Stimulated activated CD8-positive, alpha-beta memory T cell treated with anti-CD3 and anti-CD28 coated beads, Interleukin-2, amount 100 ng/mL, for 1 hour (primary cell): ENCODE results near the gene NUP93.
"Not testable (repeated sequence)": the region's sequence is repeated elsewhere in the genome, so short reads cannot be mapped to it uniquely, and the experiment has no call there.

ENCODE experiments used
- DNase-seq, 2 donors: peaks; one replicate each; pipeline ENCODE4 v3.0.0-alpha.2; 2020; ENCODE audit warnings: low read depth in 2 of 2

The NUP93 gene

DNA sequence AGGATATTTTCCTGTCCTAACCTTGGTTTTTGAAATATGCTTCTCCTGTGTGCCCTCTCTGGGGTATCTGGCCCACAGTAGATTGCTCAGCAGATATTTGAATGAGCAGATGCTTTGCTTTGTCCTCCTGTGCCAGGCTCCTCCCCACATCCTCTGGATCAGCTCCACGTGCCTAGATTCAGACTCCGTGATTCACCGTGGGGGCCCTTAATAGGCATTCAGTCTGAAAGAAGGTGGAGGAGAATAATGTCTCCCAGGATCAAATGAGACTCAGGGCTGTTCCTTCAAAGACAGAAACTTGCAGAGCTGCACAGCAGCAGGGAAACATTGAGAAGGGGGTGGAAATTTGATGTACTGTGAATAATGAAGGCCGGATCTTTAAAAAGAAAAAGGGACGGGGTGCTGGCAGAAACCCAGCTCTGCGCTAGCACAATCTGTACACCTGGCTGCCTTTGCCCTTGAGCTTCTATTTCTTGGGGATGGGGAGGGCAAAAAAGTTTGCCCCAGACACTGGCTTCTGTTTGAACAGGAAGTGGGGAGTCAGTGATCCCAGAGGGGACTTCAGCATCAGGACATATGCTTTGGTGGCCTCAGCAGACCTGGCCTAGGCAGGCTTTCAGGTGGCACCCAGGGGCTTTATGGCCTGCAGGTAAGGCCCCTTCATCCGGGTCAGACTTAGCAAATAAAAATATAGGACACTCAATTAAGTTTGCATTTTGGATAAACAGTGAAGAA, 119.2 kb downstream of the NUP93 start:
- no peak for DNase-seq

DNA sequence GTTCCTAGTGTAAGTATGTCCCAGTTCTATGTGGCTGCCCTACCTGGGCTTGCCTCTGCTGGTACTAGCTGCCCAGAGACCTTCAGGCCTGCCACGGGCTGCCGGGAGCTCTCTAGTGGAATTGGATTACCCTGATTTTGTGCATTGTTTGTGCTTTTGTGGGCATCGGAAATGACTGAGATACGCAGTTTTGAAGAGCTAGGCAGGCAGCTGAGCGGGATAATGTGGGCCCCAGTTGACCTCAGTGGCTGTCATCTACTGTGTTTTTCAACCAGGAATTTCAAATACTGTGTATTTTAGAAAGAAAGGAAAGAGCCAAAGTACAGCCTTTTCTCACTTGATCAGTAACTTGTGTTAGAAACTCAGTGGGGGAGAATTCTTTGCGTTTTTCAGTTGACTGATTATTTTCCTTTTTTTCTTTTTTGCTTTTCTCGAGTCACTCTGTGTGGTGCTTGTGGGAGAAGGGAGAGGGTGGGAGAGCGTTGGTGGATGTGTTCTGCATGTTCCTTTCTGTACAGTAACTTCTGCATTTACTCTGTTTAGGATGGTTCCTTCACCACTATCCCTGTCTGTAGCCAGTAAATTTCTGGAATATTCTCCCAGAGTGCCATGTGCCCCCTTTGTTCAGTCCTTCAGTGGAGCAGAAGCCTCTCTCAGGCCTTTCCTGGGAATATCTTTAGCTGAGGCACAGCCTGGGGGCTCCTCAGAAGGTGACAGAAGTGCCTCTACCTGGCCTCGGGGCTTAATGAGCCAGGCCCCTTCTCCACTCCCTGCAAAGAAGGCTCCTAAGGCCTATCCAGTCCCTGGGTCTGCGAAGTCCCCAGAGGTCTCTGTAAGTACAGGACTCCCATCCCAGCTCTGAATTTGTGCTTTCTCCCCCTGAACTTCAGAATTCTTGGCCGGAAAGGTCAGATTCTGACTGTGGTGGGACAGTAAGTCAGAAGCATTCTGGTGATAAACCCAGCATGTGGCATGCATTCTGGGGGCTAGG, 120.1 kb downstream of the NUP93 start:
- no peak for DNase-seq

DNA sequence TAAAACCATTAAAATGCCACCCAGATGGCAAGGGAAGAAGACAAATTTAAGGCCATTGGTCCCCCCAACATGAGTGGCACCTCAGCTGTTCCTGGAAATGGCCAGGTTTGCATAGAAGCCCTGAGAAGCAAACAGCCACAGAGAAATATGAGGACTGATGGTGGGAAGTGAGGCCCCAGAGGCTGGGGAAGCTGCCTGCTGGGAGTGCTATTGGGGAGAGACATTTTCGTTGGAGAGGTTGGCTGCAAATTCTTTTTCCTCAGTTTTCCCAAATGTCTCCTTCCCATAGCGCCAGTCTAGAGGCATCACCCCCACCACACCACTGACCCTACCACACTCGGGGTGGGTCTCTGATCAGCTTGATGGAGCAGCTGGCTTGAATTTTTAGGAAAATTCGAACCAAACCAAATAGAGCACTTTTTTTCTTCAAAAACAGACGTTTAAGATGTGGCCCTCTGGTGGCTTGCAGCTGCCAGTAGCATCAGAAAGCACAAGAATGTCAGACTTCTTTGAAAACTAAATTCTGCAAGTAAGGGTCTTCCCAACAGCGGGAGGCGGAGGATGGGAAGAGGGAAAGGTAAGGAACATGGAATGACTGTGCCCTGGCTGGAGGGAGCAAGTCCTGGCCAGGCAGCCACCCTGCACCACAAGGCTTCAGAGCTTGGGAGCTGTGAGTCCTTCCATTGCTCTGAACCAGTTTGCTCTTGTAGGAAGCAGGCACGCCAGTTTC, 121.9 kb downstream of the NUP93 start:
- no peak for DNase-seq

DNA sequence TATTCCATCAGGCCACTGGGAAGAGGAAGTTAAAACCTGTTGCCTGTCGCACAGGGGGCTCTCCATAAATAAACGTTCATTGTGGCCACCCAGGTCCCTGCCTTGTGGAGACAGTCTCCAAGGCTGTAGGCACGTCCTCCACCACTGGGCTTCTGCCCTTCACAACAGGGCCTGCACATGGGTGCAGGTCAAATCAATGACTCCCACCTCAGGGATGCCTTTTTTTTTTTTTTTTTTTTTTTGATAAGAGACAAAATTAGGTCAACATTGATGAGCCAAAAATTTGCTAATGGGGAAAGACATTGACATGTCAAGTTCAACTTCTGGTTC, 122.4 kb downstream of the NUP93 start:
- no peak for DNase-seq

DNA sequence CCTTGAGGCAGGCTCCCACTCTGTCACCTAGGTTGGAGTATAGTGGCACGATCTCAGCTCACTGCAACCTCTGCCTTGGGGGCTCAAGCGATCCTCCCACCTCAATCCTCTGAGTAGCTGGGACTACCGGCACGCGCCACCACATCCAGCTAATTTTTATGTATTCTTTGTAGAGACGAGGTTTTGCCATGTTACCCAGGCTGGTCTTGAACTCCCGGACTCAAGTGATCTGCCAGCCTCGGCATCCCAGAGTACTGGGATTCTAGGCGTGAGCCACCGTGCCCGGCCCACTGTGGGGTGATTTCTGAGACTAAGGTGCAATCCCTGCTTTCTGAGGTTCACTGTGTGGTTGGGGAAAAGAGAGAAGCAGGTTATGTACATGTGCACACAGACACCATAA, 123.0 kb downstream of the NUP93 start:
- no peak for DNase-seq

DNA sequence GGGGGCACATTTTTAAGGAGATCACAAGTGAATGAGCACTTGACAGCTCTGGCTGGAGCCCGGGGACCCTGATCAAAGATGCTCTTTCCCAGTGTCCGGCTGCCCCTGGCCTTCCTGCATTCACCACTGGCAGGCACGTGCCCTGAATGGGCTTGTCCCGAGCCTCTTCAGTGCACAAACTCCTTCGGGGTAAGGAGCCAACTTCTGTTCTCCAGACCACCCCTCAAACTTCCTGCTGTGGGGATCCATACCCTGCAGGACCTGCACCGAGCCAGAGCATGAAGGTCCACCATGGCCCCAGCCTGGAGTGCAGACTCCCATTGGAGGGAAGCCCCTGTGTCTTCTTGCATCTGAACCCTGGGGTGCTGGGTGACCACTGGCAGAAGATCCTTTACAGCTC, 125.3 kb downstream of the NUP93 start:
- no peak for DNase-seq

DNA sequence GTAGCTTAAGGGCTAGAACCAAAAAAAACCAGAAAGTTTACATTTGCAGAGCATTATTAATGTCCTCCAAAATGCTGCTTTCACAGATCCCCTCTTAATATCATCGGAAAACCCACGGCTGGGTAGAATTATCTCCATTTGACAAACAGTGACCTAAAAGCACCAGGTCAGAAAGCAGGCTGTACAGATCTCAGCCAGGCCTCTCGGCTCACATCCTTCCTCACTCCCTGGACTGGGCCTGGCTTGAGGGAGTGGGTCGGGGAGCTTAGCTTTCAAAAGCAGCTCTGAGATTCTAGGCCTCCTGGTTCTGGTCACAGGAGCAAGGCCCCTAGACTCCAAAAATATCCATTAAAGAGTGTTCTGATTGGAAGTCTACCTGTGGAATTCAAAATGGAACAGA, 126.0 kb downstream of the NUP93 start:
- DNase-seq: no peak

DNA sequence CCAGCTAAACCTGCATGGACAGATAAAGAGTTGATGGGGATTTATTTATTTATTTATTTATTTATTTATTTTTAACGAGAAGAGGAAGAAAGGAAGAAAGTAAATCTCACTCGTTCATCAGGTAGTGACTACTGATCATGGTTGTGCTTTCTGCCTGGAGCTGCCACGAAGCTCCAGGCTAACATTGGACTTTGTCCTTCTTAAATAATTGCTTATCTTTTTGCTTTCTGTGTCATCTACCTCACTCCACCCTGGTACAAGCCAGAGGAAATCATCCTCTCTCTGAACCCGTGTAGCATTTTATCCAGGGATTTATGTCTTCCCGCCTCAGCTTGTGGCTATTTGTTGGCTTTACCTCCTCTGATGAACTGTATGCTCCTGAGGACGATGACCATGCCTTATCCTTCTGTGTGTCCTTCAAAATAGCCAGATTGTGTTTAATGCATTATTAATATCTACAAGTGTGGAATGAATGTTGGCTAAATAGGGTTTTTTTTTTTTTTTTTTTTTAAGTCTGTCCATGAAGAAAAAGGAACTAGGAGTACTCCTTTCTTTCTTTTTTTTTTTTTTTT, 127.0 kb downstream of the NUP93 start:
- DNase-seq: no peak

DNA sequence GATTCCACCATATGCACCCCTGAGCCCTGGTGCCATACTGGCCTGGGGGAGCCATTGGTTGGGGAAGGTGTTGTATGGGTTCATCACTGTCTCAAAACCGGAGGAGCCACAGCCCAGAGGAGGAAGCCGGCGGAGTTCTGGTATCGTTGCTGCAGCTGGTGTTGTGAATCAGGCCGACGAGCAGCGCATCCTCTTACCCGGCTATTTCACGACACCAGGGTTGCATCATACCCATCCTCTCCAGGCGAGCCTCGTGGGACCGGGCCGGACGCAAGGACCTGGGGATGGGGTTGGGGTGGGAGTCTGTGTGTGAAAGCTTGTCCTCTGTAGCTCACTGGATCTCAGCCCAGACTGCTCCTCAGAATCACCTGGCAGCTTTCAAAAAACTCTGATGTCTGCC, 128.4 kb downstream of the NUP93 start:
- DNase-seq: no peak

DNA sequence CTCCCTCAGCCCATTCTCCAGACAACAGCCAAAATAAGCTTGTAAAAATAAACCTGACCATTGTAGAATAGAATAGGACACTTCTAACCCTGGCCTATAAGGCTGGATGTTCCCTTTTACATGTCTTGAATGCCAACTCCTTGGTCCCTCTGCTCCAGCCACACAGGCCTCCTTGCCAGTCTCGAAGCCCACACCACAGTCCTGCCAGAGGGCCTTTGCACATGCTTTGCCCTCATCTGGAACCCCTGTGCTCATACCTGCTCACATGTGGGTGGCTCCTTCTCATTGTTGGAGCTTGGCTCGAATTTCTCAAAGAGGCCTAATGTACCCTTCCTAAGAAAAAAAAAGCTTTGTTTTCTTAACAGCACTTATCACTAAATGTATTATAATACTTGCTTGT, 129.7 kb downstream of the NUP93 start:
- DNase-seq: no peak

DNA sequence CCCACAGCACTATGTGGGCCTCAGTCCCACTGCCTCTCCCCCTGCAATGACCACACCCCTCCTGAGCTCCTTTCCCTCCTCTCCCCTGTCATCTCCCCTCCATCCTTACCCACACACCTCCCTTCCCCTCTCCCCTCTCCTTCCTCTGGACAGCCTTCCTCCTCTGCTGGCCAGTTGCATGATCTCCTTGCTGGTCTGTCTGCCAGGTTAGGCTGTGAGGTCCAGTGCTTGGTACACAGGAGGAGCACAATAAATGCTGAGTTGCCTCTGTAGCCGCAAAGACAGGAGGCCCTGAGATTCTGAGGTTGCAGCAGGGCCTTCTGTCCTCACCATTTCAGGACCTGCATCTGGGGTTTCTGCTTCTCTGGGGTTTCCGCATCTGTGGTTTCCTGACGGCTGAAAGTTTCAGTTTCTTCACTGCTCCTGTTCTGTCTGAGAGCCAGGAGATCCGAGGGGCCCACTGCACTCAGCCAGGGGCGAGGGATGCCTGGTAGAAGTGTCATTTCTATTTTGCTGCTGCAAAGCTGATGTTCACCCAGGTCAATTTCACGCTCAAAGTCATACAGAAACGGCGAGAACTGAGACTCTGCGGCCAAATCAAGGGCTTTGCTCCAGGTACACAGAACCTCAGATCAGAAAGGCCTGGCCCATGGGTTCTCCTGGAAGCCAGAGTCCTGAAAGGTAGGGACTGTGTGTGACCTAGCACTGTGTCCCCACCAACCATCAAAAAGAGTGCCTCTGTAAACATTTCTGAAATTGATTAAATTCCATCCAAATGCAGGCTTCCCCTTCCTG, 130.5 kb downstream of the NUP93 start:
- DNase-seq: no peak

DNA sequence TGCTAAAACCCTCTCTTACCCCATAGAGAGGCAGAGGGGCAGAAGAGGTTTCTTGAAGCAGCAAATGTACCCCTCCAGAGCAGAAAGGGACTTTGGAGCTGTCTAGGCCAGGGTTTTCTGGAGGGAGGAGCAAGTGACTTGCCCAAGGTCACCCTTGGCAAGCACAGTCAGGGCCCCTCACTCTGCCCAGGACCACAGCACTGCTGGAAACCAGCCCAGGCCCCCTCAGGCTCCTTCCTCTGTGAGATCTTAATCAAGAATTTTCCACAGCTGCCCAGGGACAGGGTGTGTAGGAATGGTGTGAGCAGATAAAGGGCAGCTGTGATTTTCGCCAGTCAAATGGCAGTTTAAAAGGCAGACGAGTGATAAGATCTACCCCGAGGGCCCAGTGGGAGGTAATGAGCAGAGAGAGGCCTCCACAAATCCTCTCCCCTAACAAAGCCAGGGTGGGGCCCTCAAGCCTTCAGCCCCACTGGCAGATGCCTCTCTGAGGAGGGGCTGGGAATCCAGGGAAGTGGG, 131.2 kb downstream of the NUP93 start:
- DNase-seq: no peak

DNA sequence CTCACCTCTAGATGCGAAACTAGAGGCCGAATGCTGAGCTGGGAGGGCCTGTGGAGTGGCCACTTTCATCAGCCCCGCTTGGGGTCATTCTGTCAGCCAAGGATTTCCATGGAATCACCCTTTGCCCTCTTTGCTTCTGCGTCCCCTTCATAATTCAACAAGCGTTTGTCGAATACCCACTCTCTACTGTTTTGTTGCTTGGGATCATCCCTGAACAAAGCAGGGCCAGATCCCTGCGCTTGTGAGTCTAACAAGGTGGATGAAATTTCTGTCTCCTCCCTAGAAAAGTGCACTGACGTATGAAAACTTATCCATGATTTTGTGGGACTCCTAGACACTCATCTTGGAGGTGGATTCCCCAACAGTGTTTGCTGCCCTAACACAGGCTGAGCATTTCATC, 131.8 kb downstream of the NUP93 start:
- no peak for DNase-seq

DNA sequence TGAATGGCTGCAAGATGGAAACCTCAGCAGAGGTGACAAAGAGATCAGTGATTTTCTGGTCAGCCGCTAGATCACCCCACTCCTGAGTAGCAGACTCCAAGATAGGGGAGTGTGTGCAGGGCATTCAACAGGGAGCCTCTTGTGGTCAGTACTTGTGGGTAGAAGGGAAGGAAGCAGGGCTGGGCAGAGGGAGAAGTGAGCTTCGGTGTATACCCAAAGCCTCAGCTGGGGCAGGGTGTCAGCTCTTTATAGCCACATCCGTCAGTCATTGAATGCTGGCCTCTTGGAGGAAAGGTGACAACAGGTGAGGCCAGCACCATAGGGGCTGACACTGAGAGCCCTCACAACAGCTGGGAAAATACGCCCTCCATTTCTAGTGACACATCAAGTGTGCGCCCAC, 132.8 kb downstream of the NUP93 start:
- no peak for DNase-seq

DNA sequence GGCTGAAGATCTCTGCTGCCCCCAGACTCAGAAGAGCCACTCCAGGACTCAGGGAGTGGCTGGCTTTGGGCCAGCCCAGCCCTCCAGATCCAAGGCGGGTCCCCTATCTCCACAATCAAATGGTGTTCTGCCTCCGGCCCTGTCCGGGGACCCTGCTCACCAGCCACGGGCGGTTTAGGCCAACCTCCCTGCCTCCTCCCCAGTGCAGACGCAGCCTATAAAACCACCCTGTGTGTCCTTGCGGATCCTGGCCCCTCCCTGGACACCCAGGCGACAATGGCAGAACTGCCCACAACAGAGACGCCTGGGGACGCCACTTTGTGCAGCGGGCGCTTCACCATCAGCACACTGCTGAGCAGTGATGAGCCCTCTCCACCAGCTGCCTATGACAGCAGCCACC, 135.0 kb downstream of the NUP93 start, which contains the start of gene SLC12A3:
Gene SLC12A3 (plus strand): TSS at position 248 of the 400 bp plus-strand sequence. CDS start 29 bp downstream, at position 277.
- DNase-seq: no peak

DNA sequence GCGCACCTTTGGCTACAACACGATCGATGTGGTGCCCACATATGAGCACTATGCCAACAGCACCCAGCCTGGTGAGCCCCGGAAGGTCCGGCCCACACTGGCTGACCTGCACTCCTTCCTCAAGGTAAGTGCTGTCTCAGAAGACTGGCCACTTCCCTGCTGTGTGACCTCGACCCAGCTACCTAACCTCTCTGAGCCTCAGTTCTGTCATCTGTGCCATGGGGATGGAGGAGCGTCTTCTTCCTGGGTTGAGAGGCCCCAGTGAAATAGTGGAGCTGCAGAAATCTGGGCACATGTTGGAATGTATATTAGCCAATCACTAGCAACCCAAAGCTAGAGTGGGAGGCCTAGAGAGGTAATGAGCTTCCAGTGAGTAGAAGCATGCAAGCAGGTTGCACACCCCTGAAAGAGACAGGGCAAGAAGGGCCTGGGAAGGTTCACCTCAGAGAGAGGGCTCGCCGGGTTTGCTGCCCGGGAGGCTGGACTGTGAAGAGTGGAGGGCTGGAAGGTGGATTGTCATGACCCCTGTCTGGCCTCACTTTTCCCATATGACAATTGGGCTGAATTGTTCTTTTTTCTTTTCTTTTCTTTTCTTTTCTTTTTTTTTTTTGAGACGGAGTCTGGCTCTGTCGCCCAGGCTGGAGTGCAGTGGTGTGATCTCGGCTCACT, 135.6 kb downstream of the NUP93 start:
- no peak for DNase-seq

DNA sequence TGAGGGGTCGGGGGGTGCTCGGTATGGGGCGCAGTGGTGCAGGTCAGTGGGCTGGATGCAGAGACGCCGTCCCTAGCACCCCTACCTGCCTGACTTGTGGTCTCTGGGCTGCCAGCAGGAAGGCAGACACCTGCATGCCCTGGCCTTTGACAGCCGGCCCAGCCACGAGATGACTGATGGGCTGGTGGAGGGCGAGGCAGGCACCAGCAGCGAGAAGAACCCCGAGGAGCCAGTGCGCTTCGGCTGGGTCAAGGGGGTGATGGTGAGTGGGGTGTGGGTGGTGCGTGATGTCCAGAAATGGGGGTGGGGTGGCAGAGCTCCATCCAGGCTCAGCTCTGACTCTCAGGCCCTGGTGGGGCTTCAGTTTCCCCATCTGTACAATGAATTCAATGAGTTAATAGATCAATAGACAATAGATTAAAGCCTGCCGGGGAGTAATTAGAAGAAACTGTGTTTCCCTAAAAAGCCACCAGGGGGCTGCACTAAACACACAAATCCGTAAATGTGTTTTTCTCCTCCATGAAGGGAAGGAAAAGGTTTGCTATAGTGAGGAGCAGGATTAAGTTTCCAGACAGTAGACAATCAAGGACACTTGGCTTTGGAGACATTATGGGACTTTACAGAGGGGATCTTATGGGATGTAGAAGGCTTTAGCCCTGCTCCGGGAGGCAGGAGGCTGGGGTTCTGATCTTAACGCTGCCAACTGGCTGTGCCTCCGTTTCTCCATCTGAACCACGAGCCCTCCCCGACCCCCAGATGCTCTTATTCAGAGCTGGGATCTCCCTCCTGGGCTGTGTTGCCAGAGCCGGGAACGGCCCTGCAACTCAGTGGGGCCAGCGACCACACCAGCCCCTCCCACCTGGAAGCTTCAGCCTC, 137.3 kb downstream of the NUP93 start:
- DNase-seq: peak in 1 of 2 donors; percentile 18

DNA sequence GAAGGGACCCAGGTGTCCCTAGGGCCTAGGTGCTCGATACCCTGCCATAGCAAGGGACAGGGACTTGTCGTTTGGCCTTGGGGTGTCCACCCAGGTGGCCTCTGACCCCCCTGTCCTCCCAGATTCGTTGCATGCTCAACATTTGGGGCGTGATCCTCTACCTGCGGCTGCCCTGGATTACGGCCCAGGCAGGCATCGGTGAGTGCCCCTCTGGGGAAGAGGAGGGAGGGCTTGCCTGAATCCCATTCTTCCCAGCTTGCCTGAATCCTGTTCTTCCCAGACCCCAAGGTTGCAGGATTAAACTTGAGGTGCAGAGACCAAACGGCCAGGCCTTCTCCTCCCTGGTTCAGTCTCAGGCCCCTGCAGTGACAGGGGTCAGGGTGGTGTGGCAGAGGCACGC, 138.2 kb downstream of the NUP93 start:
- no peak for DNase-seq

DNA sequence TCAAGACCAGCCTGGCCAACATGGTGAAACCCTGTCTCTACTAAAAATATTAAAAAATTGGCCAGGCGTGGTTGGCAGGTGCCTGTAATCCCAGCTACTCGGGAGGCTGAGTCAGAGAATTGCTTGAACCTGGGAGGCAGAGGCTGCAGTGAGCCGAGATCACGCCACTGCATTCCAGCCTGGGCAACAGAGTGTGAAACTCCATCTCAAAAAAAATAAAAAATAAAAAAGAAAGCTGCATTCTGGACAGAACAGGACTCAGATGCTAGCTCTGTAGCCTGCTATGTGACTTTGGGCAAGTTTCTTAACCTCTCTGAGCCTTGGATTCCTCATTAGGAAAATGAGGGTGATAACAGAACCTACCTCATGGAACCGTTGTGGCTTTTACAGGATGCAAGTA, 138.8 kb downstream of the NUP93 start:
- DNase-seq: not testable (repeated sequence)
